ENCODE data around the gene LARP1B. TPM values are rescaled to one million over a fixed set of nuclear protein-coding genes. Genes with fewer than 3 reads are reported as not detected.

LARP1B gene
- total RNA-seq, 2 donors from 2014 or later: 20.2 to 20.9 TPM

Other genes starting within 250 kb of the LARP1B start
- gene PLK4, start 180.4 kb upstream of the LARP1B start, total RNA-seq: 10 to 100 TPM in 1 of 2 donors, 1 to 10 TPM in 1; 6.8 to 14.6 TPM
- 10 to 100 TPM; 12.6 to 21.0 TPM for gene MFSD8, start 96.1 kb upstream of the LARP1B start, total RNA-seq
- 10 to 100 TPM in 1 of 2 donors, 1 to 10 TPM in 1; 5.7 to 10.6 TPM for gene ABHD18, start 95.9 kb upstream of the LARP1B start, total RNA-seq
- gene PGRMC2, start 226.5 kb downstream of the LARP1B start, total RNA-seq: 10 to 100 TPM; 42.7 to 44.5 TPM